GM13977 (cell line): ENCODE data around the gene CACNG3.
"Not testable (repeated sequence)": the region's sequence is repeated elsewhere in the genome, so short reads cannot be mapped to it uniquely, and the experiment has no call there.

Experiments used
- DNase-seq: peaks from one replicate; pipeline ENCODE4 v3.0.0; 2012; ENCODE audit warnings: low spot score
- in situ Hi-C: fragments of 300-500 bp; cut with MboI; formaldehyde crosslinking; loops from one replicate; pipeline ENCODE4 v1.12.0; 2022; ENCODE audit warnings: low sequenced_read_pairs, low pct_unique_long_range_greater_than_20kb, mixed read lengths, inconsistent platforms; ENCODE audit not compliant: unreplicated experiment
- TF ChIP-seq, protein P1 (sequence below): IDR thresholded peaks from 2 replicates; pipeline ENCODE4 v1.5.1; 2012; ENCODE audit warnings: mild to moderate bottlenecking, control low read depth; ENCODE audit not compliant: insufficient read depth; ENCODE audit errors: extremely low read depth, missing control alignments

CACNG3 gene

DNA sequence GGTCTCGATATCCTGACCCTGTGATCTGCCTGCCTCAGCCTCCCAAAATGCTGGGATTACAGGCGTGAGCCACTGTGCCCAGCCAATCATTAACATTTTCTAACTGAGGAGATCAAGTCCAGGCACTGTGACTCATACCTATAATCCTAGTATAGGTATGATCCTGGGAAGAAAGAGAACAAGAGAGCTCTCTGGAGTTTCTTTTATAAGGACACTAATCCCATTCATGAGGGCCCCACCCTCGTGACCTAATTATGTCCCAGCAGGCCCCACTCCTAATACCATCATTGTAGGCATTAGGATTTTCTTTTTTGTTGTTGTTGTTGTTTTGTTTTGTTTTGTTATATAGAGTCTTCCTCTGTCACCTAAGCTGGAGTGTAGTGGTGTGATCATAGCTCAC, 80.4 kb downstream of the CACNG3 start:
- DNase-seq: no peak

DNA sequence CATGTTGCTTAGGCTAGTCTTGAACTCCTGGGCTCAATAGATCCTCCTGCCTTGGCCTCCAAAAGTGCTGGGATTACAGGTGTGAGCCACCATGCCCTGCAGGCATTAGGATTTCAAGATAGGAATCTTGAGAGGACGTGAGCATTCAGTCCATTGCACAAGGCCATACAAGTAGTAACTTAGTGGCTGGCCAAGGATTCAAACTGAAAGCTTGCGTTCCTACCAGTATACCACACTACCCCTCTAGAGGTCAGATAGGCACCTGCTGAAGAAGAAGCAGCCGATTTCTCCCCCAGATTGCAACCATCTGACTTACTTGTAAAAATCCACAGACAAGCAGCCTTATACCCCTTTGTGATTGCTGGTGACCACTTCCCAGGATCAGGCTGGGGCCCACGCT, 80.9 kb downstream of the CACNG3 start:
- TF ChIP-seq, protein P1, sequence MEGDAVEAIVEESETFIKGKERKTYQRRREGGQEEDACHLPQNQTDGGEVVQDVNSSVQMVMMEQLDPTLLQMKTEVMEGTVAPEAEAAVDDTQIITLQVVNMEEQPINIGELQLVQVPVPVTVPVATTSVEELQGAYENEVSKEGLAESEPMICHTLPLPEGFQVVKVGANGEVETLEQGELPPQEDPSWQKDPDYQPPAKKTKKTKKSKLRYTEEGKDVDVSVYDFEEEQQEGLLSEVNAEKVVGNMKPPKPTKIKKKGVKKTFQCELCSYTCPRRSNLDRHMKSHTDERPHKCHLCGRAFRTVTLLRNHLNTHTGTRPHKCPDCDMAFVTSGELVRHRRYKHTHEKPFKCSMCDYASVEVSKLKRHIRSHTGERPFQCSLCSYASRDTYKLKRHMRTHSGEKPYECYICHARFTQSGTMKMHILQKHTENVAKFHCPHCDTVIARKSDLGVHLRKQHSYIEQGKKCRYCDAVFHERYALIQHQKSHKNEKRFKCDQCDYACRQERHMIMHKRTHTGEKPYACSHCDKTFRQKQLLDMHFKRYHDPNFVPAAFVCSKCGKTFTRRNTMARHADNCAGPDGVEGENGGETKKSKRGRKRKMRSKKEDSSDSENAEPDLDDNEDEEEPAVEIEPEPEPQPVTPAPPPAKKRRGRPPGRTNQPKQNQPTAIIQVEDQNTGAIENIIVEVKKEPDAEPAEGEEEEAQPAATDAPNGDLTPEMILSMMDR: no peak
- DNase-seq: no peak
- in situ Hi-C loops: no loop called here

More for the DNA sequence above, 80.4 kb downstream of the CACNG3 start:
- TF ChIP-seq, protein P1: no peak
- in situ Hi-C loops: no loop called here

DNA sequence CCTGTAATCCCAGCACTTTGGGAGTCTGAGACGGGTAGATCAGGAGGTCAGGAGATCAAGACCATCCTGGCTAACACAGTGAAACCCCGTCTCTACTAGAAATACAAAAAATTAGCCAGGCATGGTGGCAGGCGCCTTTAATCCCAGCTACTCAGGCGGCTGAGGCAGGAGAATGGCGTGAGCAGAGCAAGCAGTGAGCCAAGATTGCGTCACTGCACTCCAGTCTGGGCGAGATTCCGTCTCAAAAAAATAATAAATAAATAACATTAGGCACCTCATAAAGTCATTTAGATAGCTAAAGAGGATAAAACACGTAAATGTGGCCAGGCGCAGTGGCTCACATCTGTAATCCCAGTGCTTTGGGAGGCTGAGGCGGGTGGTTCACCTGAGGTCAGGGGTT, 87.7 kb downstream of the CACNG3 start:
- in situ Hi-C loops, DNase-seq: not testable (repeated sequence)

DNA sequence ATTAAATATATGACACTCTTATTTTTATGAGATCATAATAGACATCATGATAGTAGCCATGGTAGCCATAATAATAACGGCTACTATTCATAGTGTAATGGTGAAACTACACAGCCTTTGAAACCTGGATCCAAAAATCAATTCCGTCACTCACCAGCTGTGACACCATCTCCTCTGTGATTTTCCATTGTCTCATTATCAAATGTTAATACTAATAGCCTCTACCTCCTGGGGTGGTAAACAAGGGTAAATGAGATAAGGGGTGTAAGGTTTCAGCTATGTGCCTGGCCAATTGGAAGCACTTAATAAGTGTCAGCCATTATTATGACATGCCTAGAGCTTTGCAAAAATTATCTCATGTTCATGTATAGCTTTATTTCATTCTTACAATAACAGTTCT, 88.6 kb downstream of the CACNG3 start:
- in situ Hi-C loops: no loop called here
- no peak for DNase-seq
- TF ChIP-seq, protein P1: no peak

DNA sequence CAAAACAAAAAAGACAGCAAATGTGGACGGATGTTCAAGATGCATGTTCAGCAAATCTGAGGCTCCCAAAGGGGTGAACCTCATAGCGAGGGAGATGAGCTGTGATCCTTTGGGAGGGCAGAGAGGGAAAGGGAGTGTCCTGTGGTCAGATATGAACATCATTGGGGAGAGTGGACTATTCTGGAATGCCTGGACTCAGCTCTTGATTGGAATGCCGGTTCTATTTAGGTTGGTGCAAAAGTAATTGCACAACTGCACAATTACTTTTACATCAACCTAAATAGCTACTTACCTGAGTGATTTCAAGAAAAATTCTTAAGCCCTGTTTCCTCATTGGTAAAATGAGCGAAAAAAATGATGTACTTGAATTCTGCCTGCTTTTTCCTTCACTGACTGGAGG, 89.6 kb downstream of the CACNG3 start:
- TF ChIP-seq, protein P1: no peak
- DNase-seq: no peak
- in situ Hi-C loops: no loop called here

DNA sequence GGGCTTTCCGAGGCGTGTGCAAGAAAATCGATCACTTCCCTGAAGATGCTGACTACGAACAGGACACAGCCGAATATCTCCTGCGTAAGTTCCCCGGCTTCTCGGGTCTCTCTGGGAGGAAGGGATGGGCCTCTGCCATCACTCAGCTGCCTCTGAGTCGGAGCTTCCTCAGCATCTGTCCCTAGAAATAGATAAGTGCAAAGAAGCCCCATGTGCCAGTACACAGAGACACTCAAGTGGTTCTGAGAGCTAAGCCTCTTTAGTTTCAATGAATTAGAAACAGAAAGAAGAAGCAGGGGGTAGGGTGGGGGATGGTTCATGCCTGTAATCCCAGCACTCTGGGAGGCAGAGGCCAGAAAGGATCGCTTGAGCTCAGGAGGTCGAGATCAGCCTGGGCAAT, 90.6 kb downstream of the CACNG3 start:
- TF ChIP-seq, protein P1: no peak
- DNase-seq: no peak
- in situ Hi-C loops: no loop called here

DNA sequence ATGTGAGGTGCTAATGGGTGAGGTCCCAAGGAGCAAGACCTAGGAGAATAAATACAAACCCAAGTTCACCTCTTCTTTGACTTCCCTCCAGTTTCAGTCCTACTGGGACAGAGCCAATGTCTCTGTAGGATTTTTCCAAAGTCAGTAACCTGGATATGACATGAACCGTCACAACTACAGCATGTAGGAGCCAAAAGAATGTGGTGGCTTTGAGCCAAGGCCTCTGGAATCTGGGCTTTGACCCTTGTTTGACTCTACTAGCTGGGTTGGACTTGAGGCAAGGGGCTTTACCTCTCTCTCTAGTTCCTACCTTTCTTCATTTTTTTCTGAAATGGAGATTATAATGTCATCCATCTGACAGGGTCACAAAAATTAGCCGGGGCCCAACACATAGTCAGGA, 91.4 kb downstream of the CACNG3 start:
- in situ Hi-C loops: no loop called here
- no peak for DNase-seq

More for the DNA sequence above, 91.4 kb downstream of the CACNG3 start:
- TF ChIP-seq, protein P1: no peak
